ENCODE data around the gene TMEM63C. TPM values are rescaled to one million over a fixed set of nuclear protein-coding genes. Genes with fewer than 3 reads are reported as not detected.
A peak's percentile ranks its signal among the peaks of the same experiment; 100 is the strongest.

Gene TMEM63C, protein sequence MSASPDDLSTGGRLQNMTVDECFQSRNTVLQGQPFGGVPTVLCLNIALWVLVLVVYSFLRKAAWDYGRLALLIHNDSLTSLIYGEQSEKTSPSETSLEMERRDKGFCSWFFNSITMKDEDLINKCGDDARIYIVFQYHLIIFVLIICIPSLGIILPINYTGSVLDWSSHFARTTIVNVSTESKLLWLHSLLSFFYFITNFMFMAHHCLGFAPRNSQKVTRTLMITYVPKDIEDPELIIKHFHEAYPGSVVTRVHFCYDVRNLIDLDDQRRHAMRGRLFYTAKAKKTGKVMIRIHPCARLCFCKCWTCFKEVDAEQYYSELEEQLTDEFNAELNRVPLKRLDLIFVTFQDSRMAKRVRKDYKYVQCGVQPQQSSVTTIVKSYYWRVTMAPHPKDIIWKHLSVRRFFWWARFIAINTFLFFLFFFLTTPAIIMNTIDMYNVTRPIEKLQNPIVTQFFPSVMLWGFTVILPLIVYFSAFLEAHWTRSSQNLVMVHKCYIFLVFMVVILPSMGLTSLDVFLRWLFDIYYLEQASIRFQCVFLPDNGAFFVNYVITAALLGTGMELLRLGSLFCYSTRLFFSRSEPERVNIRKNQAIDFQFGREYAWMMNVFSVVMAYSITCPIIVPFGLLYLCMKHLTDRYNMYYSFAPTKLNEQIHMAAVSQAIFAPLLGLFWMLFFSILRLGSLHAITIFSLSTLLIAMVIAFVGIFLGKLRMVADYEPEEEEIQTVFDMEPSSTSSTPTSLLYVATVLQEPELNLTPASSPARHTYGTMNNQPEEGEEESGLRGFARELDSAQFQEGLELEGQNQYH
- 1 to 10 TPM in 1 of 2 experiments, under 1 TPM in 1; 0.89 to 1.2 TPM for total RNA-seq

DNA sequence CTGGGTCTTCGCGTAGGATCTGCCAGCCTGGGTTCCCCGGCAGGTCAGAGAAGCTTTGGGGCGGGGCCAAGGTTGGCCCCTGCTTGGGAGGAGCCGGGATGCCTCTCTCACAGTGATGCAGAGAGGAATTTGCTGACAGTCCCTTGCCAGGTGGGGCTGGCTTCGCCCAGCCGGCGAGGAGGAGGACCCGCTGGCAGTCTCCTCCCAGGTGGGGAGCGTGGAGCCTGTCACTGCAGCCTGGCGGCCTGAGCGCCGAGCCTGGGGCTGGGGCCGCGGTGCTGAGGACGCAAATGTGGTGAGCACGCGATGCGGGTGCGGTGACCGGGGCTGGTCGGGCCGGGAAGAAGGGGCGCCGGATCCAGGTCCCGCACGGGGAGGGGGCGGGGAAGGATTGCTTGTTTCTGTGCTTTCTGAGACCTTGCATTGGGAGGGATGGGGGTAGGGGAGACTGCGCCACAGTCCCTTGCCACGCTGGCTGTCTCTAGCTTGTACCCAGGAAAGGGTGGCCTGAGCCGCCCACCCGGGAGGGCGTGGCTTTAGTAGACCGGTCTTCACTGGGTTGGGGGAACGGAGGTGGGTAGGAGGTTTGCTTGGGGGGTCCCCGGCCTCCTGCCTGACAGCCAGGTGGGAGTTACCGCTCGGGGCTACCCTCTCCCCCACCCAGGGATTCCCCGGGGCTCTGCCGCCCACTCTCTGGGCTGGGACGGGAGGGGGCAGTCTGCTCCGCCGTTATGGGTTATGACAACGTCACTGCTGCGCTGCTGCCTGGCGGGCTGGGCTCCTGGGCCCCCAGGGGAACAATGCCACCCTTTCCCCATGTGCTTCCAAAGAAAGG is at the start of gene TMEM63C:
Gene TMEM63C (plus strand): TSS at position 196 of the 835 bp plus-strand sequence. CDS start 37,016 bp downstream, outside the sequence.
- H3K9me3 Mint-ChIP-seq = no peaks in the 10 kb centered on the region
- H3K27me3 Mint-ChIP-seq = peaks cover 60% of the 10 kb centered on the region
- peak within 1 kb of the TSS; percentile 12 for H3K27ac Mint-ChIP-seq
- peak; percentile 78 for DNase-seq
- no peaks in the 10 kb centered on the region for H3K36me3 Mint-ChIP-seq
- peaks cover 8% of the 10 kb centered on the region for H3K4me1 Mint-ChIP-seq
- H3K4me3 Mint-ChIP-seq = peak within 1 kb of the TSS; percentile 71

DNA sequence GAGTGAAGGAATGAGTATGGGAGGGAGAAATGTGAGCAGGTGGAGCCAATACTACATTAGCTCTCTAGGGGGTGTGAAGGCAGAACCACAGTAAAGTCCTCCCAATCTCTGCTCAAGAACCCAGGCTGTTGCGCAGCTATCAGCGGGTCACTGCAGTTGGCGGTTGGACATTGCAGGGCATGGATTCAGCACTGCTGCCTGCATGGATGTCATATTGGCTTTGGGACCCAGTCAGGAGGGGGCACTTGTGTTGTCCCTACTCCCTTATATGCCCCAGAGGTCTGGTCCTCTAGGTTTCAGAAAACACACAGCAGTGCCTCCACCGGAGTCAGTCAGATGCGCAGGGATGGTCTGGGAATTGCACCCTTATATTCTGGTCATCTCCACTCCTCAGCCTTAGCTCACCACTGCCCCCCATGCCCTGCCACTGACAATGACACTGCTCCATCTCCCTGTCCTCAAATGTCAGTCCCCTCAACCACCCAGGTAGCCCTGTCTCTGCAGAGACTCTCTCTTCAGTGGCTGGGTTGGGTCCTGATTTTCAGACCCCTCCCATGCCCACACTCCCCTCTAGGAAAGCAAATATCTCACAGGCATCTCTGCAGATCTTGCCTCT is 49.6 kb upstream of the TMEM63C start:
- no peaks in the 10 kb centered on the region for H3K4me1 Mint-ChIP-seq
- H3K27ac Mint-ChIP-seq = no peak overlapping the region
- no peaks in the 10 kb centered on the region for H3K9me3 Mint-ChIP-seq
- H3K4me3 Mint-ChIP-seq = no peak overlapping the region
- no peak for DNase-seq
- no peaks in the 10 kb centered on the region for H3K36me3 Mint-ChIP-seq
- peaks cover 55% of the 10 kb centered on the region for H3K27me3 Mint-ChIP-seq

DNA sequence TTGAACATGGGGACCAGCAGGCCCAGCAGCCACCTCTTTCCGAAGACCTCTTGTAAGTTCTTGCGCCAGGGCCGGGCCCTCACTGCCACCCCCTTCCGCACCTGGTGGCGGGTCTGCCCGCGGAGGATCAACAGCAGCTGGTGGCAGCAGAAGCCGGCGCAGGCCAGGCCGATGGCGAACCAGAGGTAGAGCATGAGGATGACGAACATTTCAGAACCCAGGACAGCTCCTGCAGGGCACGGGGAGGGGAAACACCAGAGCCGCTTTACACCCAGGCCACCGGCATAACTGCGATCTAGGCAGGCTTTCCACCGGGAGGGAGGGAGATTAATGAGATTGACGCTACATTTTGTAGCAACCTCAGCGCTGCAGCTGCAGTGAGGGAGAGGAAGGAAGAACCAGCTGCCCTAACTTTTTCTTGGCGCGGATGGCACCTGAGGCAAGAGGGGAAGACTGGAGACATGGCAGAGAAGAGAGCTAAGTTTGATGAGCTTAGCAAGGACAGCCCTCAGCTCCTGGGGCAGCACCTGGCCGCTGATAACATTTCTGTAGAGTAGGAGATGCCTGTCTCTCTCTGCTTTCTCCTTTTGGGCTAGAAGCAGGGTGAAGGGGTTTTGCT is 47.8 kb upstream of the TMEM63C start:
- peak; percentile 64 for DNase-seq
- Mint-ChIP-seq H3K27me3 (peaks cover 68% of the 10 kb centered on the region), H3K36me3 (no peaks in the 10 kb centered on the region), H3K4me3 (no peak overlapping the region), H3K27ac (no peak overlapping the region), H3K4me1 (no peaks in the 10 kb centered on the region), H3K9me3 (no peaks in the 10 kb centered on the region)

DNA sequence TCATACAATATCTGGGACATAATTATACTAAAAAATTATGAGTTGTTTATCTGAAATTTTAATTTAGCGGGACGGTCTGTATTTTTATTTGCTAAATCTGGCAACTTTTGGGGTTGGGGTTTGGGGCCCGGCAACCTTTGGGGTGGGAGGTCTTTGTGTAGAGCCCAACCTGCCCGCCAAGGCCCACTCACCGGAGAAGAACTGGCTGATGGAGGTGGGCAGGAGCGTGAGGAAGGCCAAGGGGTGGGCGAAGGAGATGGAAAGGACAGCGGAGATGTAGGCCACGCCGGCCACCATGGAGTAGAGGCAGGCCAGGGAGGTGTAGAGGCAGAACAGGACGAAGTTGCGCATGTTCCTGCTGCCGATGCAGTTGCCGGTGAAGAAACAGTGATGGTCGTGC is 42.6 kb upstream of the TMEM63C start:
- peaks cover 85% of the 10 kb centered on the region for H3K27me3 Mint-ChIP-seq
- H3K36me3 Mint-ChIP-seq = no peaks in the 10 kb centered on the region
- H3K4me3 Mint-ChIP-seq = no peak overlapping the region
- no peaks in the 10 kb centered on the region for H3K9me3 Mint-ChIP-seq
- H3K27ac Mint-ChIP-seq = no peak overlapping the region
- no peak for DNase-seq
- peaks cover 8% of the 10 kb centered on the region for H3K4me1 Mint-ChIP-seq

DNA sequence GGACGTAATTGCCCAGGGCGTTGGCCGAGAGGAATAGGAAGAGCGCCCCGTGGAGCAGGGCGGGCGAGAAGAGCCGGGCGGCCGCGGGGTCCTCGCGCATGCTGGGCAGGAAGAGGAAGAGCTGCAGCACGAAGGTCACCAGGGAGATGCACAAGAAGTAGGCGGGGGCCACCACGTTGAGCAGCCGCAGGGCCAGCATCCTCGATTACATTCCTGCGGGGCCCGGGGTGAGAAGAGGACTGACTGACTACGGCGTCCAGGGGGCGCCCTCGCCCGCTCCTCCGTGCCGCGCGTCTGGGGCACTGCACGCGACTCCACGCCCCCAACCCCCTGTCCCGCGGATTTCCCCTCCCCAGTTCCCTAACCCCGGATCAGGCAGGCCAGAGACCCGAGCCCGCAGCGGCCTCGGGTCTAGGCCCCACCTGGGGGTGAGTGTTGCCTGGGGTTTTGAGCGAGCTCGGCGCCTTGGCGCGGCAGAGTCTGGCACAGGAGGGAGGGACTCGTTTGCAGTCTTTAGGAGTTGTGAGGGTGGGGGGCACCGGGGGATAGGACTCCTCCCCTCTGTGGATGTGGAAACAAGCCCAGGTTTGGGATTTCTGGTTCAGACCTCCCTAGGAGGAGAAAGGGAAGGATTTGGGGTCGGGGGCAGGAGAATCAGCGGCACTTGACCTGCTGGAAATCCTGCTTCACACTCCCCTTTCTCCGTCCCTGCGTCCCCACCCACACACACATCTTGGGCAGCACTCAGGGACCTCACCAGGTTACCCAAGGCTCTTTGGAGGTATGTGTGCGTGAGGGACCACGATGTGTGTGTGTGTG is 41.8 kb upstream of the TMEM63C start:
- Mint-ChIP-seq H3K27ac (no peak overlapping the region), H3K27me3 (peaks cover 85% of the 10 kb centered on the region), H3K4me3 (peak overlapping the region; percentile 15), H3K9me3 (no peaks in the 10 kb centered on the region), H3K4me1 (peaks cover 8% of the 10 kb centered on the region), H3K36me3 (no peaks in the 10 kb centered on the region)
- DNase-seq = peak; percentile 61

DNA sequence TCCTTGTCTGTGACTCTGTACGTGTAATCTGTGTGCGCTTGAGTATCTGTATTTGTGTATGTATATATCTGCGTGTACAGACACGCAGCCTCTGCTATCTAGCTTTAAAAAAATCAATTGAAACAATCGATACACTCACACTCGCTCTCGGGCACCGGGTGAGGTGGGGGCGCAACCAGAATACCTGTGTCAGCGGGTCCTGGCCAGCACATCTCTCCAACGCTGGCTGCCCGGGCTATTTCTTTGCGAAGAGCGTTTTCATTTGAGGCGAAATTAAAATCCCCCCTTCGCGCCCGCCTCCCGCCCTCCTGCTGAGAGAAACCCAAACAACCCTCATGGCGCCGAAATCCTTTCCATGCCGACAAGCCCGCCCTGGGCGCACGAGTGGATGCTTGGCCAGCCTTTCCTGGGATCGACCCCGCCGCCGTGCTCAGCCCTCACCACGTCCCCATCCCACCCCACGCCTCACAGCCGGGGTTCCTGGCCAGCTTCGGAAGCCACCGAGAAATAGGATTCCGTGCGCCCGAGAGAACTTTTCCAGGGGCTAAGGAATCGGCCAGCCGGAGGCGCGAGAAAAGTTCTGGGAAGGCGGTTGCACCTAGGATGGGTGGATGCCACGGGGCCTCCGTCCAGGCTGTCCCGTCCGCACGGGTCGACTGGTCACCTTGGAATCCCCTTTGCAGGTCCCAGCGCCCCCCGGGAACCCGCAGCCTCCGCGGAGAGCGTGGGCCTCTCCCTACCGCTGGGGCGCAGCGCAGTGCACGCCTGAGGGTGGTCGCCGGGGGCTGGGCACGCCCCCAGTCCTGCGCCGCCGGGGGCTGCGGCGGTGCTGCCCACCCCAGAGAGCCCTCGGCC is 41.0 kb upstream of the TMEM63C start:
- H3K4me1 Mint-ChIP-seq = peaks cover 8% of the 10 kb centered on the region
- no peak for DNase-seq
- no peak overlapping the region for H3K27ac Mint-ChIP-seq
- H3K4me3 Mint-ChIP-seq = peak overlapping the region; percentile 27
- H3K9me3 Mint-ChIP-seq = no peaks in the 10 kb centered on the region
- no peaks in the 10 kb centered on the region for H3K36me3 Mint-ChIP-seq
- peaks cover 82% of the 10 kb centered on the region for H3K27me3 Mint-ChIP-seq

DNA sequence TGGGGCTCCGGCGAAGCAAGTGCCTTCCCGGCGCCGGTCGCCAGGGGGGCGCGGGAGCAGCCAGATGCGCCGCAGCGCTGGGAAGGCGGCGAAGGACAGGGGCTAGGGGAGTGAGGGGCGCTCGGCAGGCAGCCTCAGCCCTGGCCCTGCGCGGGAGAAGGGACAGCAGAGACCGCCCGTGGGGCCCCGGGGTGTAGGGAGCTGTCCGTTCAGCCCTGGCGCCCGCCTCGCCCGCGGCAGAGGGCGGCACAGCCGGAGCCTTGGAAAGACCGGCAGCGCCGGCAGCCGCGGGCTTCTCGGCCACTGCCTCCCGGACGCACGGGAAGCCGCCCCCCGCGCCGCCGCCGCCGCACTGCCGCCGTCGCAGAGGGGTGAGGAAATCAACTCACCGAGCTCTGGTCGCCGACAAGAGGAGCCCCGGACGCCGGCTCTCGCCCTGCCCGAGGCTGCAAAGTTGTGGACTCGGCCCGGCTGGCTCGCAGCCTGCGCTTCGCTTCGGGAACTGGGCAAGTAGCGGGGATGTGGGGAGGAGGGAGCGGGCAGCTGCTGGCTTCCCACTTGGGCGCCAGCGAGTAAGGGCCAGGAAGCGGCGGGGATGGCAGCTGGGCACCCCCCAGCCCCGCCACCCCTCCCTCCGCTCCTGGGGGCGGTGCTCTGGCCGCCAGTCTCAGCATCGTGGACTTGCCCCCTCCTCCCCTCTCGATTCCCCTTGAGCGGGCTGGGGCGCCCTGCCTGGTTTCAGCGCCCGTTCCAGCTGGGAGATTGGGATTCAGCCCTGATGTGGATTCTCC is 40.2 kb upstream of the TMEM63C start, which contains the start of gene ZDHHC22:
Gene ZDHHC22 (minus strand): TSS at position 578 of the 791 bp plus-strand sequence. CDS start 2,053 bp downstream, outside the sequence.
- peak; percentile 48 for DNase-seq
- H3K4me3 Mint-ChIP-seq = peak within 1 kb of the TSS; percentile 27
- no peaks in the 10 kb centered on the region for H3K9me3 Mint-ChIP-seq
- no peak within 1 kb of the TSS for H3K27ac Mint-ChIP-seq
- H3K36me3 Mint-ChIP-seq = no peaks in the 10 kb centered on the region
- H3K27me3 Mint-ChIP-seq = peaks cover 83% of the 10 kb centered on the region
- peaks cover 8% of the 10 kb centered on the region for H3K4me1 Mint-ChIP-seq

DNA sequence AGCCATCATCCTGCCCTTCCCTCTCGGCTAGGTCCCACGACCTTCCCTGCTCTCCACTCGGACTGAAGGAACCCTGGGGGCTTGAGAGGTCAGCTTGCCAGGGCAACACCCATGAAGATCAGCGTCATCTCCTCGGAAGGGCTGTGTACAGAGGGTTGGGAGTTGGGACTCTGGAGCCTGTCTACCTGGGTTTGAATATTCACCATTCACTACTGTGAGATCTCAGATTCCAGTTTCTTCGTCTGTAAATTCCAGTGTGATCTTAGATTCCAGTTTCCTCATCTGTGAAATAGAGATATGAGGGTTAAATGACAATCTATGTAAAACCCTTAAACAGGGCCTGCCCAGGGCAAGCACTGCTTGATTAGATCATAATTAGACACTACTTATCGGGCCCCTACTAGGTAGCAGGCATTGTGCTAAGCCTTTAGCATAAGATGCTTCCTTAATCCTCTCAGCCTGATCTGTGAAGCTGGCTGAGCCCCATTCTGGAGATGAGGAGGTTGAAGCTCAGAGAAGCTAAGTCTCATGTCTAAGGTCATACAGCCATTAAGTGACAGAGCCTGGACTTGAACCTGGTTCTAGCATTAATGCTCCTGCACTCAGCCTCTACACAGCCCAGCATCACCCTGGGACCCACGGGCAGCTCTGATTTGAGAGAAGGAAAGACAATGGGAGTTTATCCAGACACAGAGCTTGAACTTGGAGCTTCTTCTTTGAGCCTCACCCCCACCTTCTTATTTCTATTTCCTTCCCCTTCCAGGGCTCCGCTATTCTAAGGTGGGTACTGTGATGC is 39.4 kb upstream of the TMEM63C start:
- H3K9me3 Mint-ChIP-seq = no peaks in the 10 kb centered on the region
- no peak overlapping the region for H3K4me3 Mint-ChIP-seq

DNA sequence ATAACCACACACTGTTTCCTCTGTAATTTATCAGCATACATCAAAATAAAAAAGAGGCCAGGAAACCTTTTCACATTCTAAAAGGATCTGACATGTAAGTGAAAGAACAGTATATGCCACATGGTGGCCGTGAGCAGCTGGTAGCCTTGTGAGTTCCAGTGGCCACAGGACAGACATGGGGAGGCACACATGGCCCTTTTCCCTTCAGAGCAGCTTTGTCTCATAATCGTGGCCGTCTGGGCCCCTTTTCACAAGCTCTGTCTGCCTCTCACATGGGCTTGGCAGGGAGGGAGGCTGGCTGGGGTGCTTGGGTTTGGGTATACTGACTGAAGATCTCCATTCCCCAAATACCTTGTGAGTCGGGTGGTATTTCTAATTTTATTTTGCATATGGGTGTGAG is 38.5 kb upstream of the TMEM63C start:
- Mint-ChIP-seq H3K4me1 (peaks cover 8% of the 10 kb centered on the region), H3K9me3 (no peaks in the 10 kb centered on the region), H3K36me3 (no peaks in the 10 kb centered on the region), H3K27ac (no peak overlapping the region), H3K27me3 (peaks cover 75% of the 10 kb centered on the region), H3K4me3 (no peak overlapping the region)
- DNase-seq = no peak

More for the DNA sequence above, 39.4 kb upstream of the TMEM63C start:
- Mint-ChIP-seq H3K36me3 (no peaks in the 10 kb centered on the region), H3K27ac (no peak overlapping the region), H3K4me1 (peaks cover 8% of the 10 kb centered on the region), H3K27me3 (peaks cover 83% of the 10 kb centered on the region)
- DNase-seq = no peak

DNA sequence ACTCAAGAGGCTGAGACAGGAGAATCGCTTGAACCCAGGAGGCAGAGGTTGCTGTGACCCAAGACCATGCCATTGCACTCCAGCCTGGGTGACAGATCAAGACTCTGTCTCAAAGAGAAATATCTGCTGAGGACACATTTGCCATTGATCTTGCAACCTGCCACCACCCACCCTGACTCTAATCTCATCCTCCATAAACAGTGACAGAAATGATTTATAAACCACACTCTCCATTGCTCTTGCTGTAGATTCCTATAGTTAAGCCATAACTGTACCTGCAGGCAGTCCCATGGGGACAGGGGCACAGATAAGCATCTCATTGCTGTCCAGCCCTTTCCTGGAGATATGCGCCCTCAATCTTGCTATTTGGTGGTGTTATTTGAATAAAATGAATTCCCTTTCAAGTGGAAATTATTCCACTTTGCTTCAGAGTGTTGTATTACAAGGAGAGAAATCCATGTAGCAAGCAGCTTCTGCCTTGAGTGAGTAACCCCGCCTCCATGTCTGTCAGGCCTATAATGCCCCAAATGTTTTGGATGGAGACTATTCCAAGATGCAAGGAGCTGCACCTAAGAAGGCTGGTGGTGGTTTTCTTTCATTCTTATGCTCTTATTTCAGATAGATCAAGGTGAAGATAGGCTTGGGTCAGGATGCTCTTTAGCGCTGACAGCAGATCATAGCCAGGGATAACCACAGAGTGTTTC is 37.0 kb upstream of the TMEM63C start:
- no peak overlapping the region for H3K4me3 Mint-ChIP-seq
- no peak overlapping the region for H3K27ac Mint-ChIP-seq
- DNase-seq = no peak
- H3K36me3 Mint-ChIP-seq = no peaks in the 10 kb centered on the region
- peaks cover 71% of the 10 kb centered on the region for H3K27me3 Mint-ChIP-seq
- peaks cover 6% of the 10 kb centered on the region for H3K4me1 Mint-ChIP-seq
- H3K9me3 Mint-ChIP-seq = no peaks in the 10 kb centered on the region
